OCI-LY3 (cell line): ENCODE results near the gene ADCY7.

Source experiments
- EZH2phosphoT487 ChIP-seq: fragments of 200-600 bp; shearing (Covaris generic); IDR thresholded peaks from 2 replicates; pipeline ENCODE4 v1.6.1; 2018; ENCODE audit warnings: antibody characterized with exemption, mixed run types, low read depth
- TF ChIP-seq, protein P1 (sequence below): fragments of 200-600, 300-600 bp; sonication (generic); IDR thresholded peaks from 2 replicates; pipeline ENCODE4 v1.5.1; 2014; ENCODE audit warnings: antibody characterized with exemption, low read length, low read depth

DNA sequence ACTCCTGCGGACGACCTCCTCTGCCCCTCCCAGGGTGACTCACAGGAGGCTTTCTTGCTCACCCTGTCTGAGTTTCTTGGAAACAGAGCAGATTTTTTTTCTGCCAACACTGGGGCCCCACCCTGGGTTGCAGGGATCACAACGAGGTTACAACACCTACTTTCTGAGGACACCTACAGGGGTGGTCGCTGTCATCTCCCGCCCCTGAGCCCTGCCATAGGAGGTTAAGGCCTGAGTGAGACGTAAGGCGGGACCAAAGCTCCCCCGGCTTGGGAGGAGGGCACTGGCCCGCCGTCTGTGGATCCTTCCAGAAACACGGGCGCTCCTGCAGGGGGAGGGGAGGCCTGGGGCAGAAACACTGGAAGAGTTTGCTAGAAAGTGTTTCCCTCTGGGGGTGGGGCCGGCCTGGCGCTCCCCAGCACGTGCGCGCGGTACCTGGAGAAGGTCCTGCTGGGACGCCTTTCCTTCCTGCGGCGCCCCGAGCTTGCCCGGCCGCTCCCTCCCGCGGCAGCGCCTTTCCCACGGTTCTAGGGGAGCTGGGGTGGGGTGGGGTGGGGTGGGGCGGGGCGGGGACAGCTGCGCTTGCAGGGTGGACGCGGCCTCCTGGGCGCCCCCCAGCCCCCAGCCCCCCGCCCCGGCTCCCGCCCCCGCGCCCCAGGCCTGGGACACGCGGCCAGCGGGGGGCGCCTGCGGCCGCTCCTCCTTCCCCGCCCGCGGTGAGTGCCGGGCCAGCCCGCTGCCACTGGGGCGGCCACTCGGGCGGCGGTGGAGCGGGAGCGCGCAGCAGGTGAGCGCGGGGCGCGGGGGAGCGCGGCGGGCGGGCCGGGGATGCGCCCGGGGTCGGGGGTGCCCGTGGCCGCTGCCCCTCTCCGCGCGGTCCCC is 20.7 kb upstream of the ADCY7 start:
- no peak for TF ChIP-seq EZH2phosphoT487
- TF ChIP-seq, protein P1, sequence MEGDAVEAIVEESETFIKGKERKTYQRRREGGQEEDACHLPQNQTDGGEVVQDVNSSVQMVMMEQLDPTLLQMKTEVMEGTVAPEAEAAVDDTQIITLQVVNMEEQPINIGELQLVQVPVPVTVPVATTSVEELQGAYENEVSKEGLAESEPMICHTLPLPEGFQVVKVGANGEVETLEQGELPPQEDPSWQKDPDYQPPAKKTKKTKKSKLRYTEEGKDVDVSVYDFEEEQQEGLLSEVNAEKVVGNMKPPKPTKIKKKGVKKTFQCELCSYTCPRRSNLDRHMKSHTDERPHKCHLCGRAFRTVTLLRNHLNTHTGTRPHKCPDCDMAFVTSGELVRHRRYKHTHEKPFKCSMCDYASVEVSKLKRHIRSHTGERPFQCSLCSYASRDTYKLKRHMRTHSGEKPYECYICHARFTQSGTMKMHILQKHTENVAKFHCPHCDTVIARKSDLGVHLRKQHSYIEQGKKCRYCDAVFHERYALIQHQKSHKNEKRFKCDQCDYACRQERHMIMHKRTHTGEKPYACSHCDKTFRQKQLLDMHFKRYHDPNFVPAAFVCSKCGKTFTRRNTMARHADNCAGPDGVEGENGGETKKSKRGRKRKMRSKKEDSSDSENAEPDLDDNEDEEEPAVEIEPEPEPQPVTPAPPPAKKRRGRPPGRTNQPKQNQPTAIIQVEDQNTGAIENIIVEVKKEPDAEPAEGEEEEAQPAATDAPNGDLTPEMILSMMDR, result no peak
